ENCODE data around the gene YY1AP1. TPM values are rescaled to one million over a fixed set of nuclear protein-coding genes. Genes with fewer than 3 reads are reported as not detected.

YY1AP1 gene
- total and polyA plus RNA-seq, 10 of the 15 experiments (the other 5 are each of a cell fraction or from before 2014, with no cell fraction given): 13.2 to 118 (median 40.5) TPM

- 70% methylated on average over 9 of the region's 11 CpGs for WGBS (ENCODE audit: insufficient coverage, insufficient replicate concordance, low lambda C conversion rate, missing lambda C conversion rate)
- H2AFZ ChIP-seq (ENCODE audit: control insufficient read depth, low read depth, low read length): no peak overlapping the region
- POLR2A ChIA-PET: interaction anchor here (0.7 kb wide), 1 partner anchor 387 kb away, joined by 5 read pairs; no protein-coding TSS in a partner anchor
Measured at GRCh38 chr1:155648207-155649147, 40.1 kb downstream of the YY1AP1 start.

More at GRCh38 chr1:155648207-155649147, 40.1 kb downstream of the YY1AP1 start:
- DNase-seq (ENCODE audit: low read depth, low spot score) (no peak), FAIRE-seq (no peak), ATAC-seq (peak; percentile 30; the same call in 2 of the 3 replicates)
- CTCF ChIA-PET: no interaction called here
- no peaks in the 10 kb centered on the region for H4K20me1 ChIP-seq (ENCODE audit: control insufficient read depth, insufficient read depth)
- no peak overlapping the region for H3K27ac ChIP-seq (ENCODE audit: control insufficient read depth, insufficient read depth)
- intact Hi-C loops (cut with micrococcal nuclease; ENCODE audit: unreplicated experiment): no loop called here
- no peaks in the 10 kb centered on the region for H3K27me3 ChIP-seq (replicated peaks in 1 of 2; ENCODE audit: control insufficient read depth in 2 of 2, insufficient read depth in 2 of 2, low read length in 1 of 2)
- peaks cover 4% of the 10 kb centered on the region; the same call in 2 of the 3 replicates for H3K9me3 ChIP-seq (replicated peaks; ENCODE audit: control insufficient read depth, insufficient read depth, low read length)
- H3K4me2 ChIP-seq (ENCODE audit: control insufficient read depth, insufficient read depth): no peak overlapping the region
- no peaks in the 10 kb centered on the region for H3K79me2 ChIP-seq (ENCODE audit: control insufficient read depth, insufficient read depth, low read length)
- RAD21 ChIA-PET (ENCODE audit: unreplicated experiment): interaction anchor here (0.7 to 1.3 kb wide), 3 partner anchors 372 to 418 kb away, joined by 3 to 4 read pairs (median 4); no protein-coding TSS in a partner anchor
- no peaks in the 10 kb centered on the region for H3K36me3 ChIP-seq (ENCODE audit: control insufficient read depth in 2 of 2, insufficient read depth in 2 of 2, low read length in 1 of 2)
- no peak overlapping the region for H3K4me3 ChIP-seq
- SMC1A ChIA-PET (ENCODE audit: uncharacterized antibody, unreplicated experiment): no interaction called here
- no peak overlapping the region for H3K9ac ChIP-seq (ENCODE audit: control insufficient read depth, insufficient read depth, low read length)
- peak; percentile 46; the same call in 1 of the 2 replicates for TF ChIP-seq RAD21 (IDR thresholded peaks at IDR 0.05; ENCODE audit: insufficient read depth, low read depth, low read length)
- TF ChIP-seq, protein P1, sequence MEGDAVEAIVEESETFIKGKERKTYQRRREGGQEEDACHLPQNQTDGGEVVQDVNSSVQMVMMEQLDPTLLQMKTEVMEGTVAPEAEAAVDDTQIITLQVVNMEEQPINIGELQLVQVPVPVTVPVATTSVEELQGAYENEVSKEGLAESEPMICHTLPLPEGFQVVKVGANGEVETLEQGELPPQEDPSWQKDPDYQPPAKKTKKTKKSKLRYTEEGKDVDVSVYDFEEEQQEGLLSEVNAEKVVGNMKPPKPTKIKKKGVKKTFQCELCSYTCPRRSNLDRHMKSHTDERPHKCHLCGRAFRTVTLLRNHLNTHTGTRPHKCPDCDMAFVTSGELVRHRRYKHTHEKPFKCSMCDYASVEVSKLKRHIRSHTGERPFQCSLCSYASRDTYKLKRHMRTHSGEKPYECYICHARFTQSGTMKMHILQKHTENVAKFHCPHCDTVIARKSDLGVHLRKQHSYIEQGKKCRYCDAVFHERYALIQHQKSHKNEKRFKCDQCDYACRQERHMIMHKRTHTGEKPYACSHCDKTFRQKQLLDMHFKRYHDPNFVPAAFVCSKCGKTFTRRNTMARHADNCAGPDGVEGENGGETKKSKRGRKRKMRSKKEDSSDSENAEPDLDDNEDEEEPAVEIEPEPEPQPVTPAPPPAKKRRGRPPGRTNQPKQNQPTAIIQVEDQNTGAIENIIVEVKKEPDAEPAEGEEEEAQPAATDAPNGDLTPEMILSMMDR (IDR thresholded peaks at IDR 0.05 in 2 of 3, conservative IDR thresholded peaks at IDR 0.05 in 1 of 3; ENCODE audit: control insufficient read depth in 2 of 3, extremely low read depth in 1 of 3, insufficient read depth in 1 of 3, low read depth in 3 of 3, low read length in 3 of 3): peak in 2 of 3 experiments; percentile 7 to 22; a peak in 1 of 6 replicates
- no peak for TF ChIP-seq IKZF2 (IDR thresholded peaks at IDR 0.05)
- no TSS peak for BruUV-seq (replicated peaks)
- in situ Hi-C loops (cut with MboI): no loop called here
- no peaks in the 10 kb centered on the region for H3K4me1 ChIP-seq (ENCODE audit: control insufficient read depth, insufficient read depth, low read length)
